Hepatocyte (in vitro differentiated cells): ENCODE results near the gene KIR3DL3. TPM values are rescaled to one million over a fixed set of nuclear protein-coding genes. Genes with fewer than 3 reads are reported as not detected.

Experiments
- DNase-seq: peaks from one replicate; pipeline ENCODE4 v3.0.0-alpha.2; 2016; ENCODE audit warnings: low spot score
- H2AFZ ChIP-seq: fragments of 200-600 bp; sonication (generic); 2 replicates; pipeline ENCODE4 v1.6.0; 2016; ENCODE audit warnings: antibody characterized with exemption, mild to moderate bottlenecking
- H3K27ac ChIP-seq: fragments of 200-600 bp; sonication (generic); 2 replicates; pipeline ENCODE4 v1.5.1; 2016; ENCODE audit warnings: mild to moderate bottlenecking
- H3K27me3 ChIP-seq: fragments of 200-600 bp; sonication (generic); 2 replicates; pipeline ENCODE4 v1.6.1; 2016
- H3K36me3 ChIP-seq: fragments of 200-600 bp; sonication (generic); replicated peaks from 2 replicates; pipeline ENCODE4 v1.5.1; 2016; ENCODE audit warnings: low read depth; ENCODE audit not compliant: insufficient read depth
- H3K4me1 ChIP-seq: fragments of 200-600 bp; sonication (generic); 2 replicates; pipeline ENCODE4 v1.5.1; 2016; ENCODE audit warnings: mild to moderate bottlenecking, moderate library complexity; ENCODE audit not compliant: insufficient read depth
- H3K4me2 ChIP-seq: fragments of 200-600 bp; sonication (generic); 2 replicates; pipeline ENCODE4 v1.6.0; 2016
- H3K4me3 ChIP-seq: fragments of 200-600 bp; sonication (generic); 2 replicates; pipeline ENCODE4 v1.5.1; 2016; ENCODE audit warnings: mild to moderate bottlenecking
- H3K79me2 ChIP-seq: fragments of 200-600 bp; sonication (generic); 2 replicates; pipeline ENCODE4 v1.6.0; 2017; ENCODE audit warnings: mild to moderate bottlenecking
- H3K9me2 ChIP-seq: fragments of 200-600 bp; sonication (generic); replicated peaks from 2 replicates; pipeline ENCODE4 v1.6.0; 2017; ENCODE audit warnings: mild to moderate bottlenecking; ENCODE audit not compliant: insufficient read depth
- H3K9me3 ChIP-seq: fragments of 200-600 bp; sonication (generic); 2 replicates; pipeline ENCODE4 v1.5.1; 2016; ENCODE audit warnings: low read depth, mild to moderate bottlenecking
- H4K20me1 ChIP-seq: fragments of 200-600 bp; sonication (generic); 2 replicates; pipeline ENCODE4 v1.6.0; 2016; ENCODE audit warnings: mild to moderate bottlenecking; ENCODE audit not compliant: insufficient read depth, poor library complexity, severe bottlenecking
- EZH2 ChIP-seq: fragments of 200-600 bp; sonication (generic); IDR thresholded peaks from 2 replicates; pipeline ENCODE4 v1.6.1; 2016; ENCODE audit warnings: antibody characterized with exemption, mild to moderate bottlenecking, borderline replicate concordance
- EZH2phosphoT487 ChIP-seq: fragments of 200-600 bp; sonication (generic); IDR thresholded peaks from one replicate; pipeline ENCODE4 v1.6.1; 2018; ENCODE audit warnings: antibody characterized with exemption, mild to moderate bottlenecking, low read depth, moderate library complexity; ENCODE audit not compliant: unreplicated experiment, severe bottlenecking
- WGBS: methylation state at CpG from one replicate; pipeline ENCODE4 v1.1.6; 2016; ENCODE audit warnings: low lambda C conversion rate; ENCODE audit errors: missing lambda C conversion rate; 5-methylcytosine and 5-hydroxymethylcytosine counted together
- polyA plus RNA-seq: library from polyadenylated mRNA; unstranded; fragments of >200 nt; fragmentation: Nextera tagmentation; extraction: Ambion mirVana; gene quantifications from 2 replicates; pipeline ENCODE4 v1.2.1, GENCODE V29; 2016
- total RNA-seq: library from RNA; depleted of rRNA; stranded (reverse); fragments of >200 nt; gene quantifications from 2 replicates; pipeline ENCODE4 v1.2.3, GENCODE V29; 2014
- TF ChIP-seq, protein P1 (sequence below): fragments of 200-600 bp; sonication (generic); IDR thresholded peaks from 2 replicates; pipeline ENCODE4 v1.5.1; 2016; ENCODE audit warnings: antibody characterized with exemption, mild to moderate bottlenecking; ENCODE audit not compliant: poor library complexity

KIR3DL3 gene
- total and polyA plus RNA-seq, 2 experiments from 2014 or later = not detected

DNA sequence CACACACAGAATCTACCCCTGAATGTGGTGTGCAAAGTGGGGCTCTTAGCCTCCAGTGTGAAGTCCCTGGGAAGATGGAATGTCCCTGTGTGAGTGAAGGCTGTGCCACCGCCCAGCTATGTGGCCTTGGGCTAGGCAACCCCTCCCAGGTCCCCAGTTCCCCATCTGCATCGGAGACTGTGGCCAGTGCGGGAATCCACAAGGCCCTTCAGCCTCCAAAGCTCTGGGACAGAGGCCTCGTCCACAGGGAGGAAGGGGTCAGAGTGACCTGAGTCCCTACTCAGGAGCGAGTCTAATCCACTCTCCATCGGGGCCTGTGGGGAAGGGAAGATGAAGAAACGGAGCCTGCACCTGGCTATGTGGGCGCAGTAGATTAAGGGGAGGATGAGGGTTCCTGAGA is 19.3 kb upstream of the KIR3DL3 start:
- DNase-seq = no peak
- Histone ChIP-seq H3K36me3 (no peaks in the 10 kb centered on the region), H2AFZ (no peak overlapping the region), H4K20me1 (no peaks in the 10 kb centered on the region), H3K4me3 (no peak overlapping the region), H3K9me3 (no peaks in the 10 kb centered on the region), H3K27ac (no peak overlapping the region), H3K27me3 (no peaks in the 10 kb centered on the region), H3K4me2 (no peak overlapping the region), H3K9me2 (no peaks in the 10 kb centered on the region), H3K79me2 (no peaks in the 10 kb centered on the region), H3K4me1 (no peaks in the 10 kb centered on the region)
- 49% methylated on average over 8 of the region's 8 CpGs for WGBS
- no peak for TF ChIP-seq EZH2
- TF ChIP-seq, protein P1, sequence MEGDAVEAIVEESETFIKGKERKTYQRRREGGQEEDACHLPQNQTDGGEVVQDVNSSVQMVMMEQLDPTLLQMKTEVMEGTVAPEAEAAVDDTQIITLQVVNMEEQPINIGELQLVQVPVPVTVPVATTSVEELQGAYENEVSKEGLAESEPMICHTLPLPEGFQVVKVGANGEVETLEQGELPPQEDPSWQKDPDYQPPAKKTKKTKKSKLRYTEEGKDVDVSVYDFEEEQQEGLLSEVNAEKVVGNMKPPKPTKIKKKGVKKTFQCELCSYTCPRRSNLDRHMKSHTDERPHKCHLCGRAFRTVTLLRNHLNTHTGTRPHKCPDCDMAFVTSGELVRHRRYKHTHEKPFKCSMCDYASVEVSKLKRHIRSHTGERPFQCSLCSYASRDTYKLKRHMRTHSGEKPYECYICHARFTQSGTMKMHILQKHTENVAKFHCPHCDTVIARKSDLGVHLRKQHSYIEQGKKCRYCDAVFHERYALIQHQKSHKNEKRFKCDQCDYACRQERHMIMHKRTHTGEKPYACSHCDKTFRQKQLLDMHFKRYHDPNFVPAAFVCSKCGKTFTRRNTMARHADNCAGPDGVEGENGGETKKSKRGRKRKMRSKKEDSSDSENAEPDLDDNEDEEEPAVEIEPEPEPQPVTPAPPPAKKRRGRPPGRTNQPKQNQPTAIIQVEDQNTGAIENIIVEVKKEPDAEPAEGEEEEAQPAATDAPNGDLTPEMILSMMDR = no peak
- TF ChIP-seq EZH2phosphoT487 = no peak

DNA sequence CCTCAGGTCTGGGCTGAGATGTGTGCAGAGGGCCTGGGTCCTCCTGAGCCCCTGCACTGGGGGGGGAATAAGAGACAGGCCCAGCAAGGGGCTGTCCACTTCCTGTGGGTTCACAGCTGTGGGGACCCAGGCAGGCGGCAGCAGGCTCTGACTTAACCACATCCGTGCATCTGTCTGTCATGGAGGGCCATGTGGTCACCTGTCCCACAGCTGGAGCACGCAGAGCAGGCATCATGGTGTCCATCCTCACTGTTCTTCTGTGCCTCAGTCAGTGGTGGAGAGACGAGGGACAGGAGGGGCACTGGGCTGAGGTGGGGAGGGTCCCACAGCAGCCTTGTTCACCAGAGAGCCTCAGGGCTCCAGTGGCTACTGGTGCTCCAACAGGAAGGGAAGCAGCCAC is 16.3 kb upstream of the KIR3DL3 start:
- no peak overlapping the region for H2AFZ ChIP-seq

DNA sequence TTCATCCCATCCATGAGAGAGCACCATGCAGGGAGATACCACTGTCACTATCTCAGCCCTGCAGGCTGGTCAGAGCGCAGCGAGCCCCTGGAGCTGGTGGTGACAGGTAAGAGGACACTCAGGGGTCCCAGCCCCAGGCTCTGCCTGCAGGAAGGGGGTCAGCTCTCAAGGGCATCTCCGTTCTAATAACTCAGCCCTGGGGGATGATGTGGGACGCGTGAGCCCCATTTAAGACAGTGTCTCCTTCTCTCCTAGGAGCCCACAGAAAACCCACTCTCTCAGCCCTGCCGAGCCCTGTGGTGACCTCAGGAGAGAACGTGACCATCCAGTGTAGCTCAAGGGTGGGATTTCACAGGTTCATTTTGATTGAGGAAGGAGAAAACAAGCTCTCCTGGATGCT is 15.5 kb upstream of the KIR3DL3 start:
- Histone ChIP-seq H3K4me3 (no peak overlapping the region), H3K27me3 (no peaks in the 10 kb centered on the region)
- 86% methylated on average over 7 of the region's 7 CpGs for WGBS

More for the DNA sequence above, 16.3 kb upstream of the KIR3DL3 start:
- TF ChIP-seq EZH2 (no peak), EZH2phosphoT487 (no peak)
- TF ChIP-seq, protein P1 = no peak
- no peaks in the 10 kb centered on the region for H3K9me2 ChIP-seq
- no peak overlapping the region for H3K4me3 ChIP-seq
- H3K9me3 ChIP-seq = no peaks in the 10 kb centered on the region
- no peaks in the 10 kb centered on the region for H3K36me3 ChIP-seq
- no peaks in the 10 kb centered on the region for H3K79me2 ChIP-seq
- H3K4me2 ChIP-seq = no peak overlapping the region
- no peaks in the 10 kb centered on the region for H4K20me1 ChIP-seq
- no peak for DNase-seq
- H3K27me3 ChIP-seq = no peaks in the 10 kb centered on the region
- no peak overlapping the region for H3K27ac ChIP-seq
- no peaks in the 10 kb centered on the region for H3K4me1 ChIP-seq
- 55% methylated on average over 4 of the region's 4 CpGs for WGBS

More for the DNA sequence above, 15.5 kb upstream of the KIR3DL3 start:
- no peak overlapping the region for H3K4me2 ChIP-seq
- H3K36me3 ChIP-seq = no peaks in the 10 kb centered on the region
- no peak for DNase-seq
- H3K27ac ChIP-seq = no peak overlapping the region
- no peaks in the 10 kb centered on the region for H3K9me3 ChIP-seq
- no peaks in the 10 kb centered on the region for H3K79me2 ChIP-seq
- no peaks in the 10 kb centered on the region for H3K4me1 ChIP-seq
- H4K20me1 ChIP-seq = no peaks in the 10 kb centered on the region
- H2AFZ ChIP-seq = no peak overlapping the region
- no peaks in the 10 kb centered on the region for H3K9me2 ChIP-seq
- TF ChIP-seq EZH2 = no peak
- TF ChIP-seq, protein P1 = no peak
- no peak for TF ChIP-seq EZH2phosphoT487
